Urothelium cell line (cell line): ENCODE data around the gene FBLN2.

Experiments used
- DNase-seq: peaks from one replicate; pipeline ENCODE4 v3.0.0; 2011; ENCODE audit warnings: low spot score, mixed read lengths
- FAIRE-seq: peaks from 2 replicates; lab custom pipeline; 2011; peaks lifted over from hg19 to GRCh38; lab: Jason Lieb, UNC

Gene FBLN2

DNA sequence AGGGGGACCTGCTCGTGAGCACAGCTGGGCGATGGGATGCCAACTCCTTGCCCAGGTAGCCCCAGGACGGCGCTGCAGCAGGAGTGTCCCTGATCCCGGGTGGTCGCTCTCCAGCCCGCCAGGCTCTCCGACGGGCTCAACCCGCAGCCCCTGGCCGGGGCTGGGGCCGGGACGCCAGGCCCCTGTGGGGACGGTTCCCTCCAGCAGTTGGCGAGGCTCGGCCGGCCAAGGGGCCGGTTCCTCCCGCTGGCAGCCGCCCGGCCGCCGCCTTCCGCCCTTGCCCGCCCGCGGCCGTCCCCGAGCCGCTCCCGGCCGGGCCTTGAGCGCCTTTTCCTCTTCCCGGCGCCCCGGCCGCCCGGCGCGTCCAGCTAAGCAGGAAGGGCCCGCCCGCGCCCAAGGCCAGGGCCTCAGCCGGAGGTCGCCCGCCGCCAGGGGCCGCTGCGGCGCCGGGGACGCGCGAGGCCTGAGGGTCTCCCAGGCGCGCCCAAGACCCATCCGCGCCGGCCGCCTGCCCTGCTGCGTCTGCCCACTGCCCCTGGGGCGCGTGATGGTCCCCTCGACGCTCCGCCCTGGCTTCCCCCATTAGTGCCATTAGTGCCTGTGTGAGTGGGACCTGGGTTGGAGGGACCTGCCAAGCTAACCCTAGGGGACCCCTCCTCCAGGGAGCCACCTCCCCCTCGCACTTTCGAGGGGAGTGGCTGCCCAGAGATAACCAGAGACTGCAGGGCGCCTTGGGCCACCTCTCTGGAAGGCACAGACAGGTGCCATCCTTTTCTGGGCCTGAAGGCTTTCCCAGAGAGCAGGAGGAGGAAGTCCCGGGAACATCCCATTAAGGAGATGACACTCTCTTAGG lies 106.4 kb downstream of the FBLN2 start:
- DNase-seq (peak; percentile 72), FAIRE-seq (no peak)

DNA sequence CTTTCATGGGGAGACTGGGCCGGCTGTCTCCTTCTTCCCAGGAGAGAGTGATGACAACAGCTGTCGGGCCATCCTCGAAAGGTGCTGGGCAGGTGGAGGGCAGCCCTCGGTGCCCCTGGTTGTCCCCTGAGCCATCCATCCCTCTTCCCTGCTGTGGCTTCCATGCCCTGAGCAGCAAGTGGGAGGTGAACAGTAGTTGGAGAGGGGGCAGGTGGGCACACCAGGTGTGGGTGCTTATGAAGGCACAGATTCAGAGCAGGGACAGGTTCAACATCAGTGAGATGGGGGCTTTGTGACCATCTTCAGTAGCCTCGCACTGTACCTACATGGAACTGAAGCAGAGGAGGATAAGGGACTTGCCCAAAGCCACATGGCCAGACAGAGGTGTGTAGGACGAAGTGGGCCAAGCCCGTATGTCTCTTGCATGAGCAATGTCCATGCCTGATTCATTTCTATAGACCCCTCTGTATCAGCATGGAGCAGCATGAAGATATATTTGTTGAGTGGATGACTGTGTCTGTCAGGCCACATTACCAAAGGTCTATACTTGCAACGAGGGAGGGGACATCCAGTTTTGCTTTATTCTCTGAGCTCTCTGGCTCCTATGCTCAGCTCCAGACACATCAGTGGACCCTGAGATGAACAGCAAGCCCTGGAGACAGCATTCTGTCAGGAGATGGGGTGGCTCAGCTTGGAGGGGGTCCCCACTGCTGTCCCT lies 107.8 kb downstream of the FBLN2 start:
- DNase-seq: no peak
- FAIRE-seq: no peak

DNA sequence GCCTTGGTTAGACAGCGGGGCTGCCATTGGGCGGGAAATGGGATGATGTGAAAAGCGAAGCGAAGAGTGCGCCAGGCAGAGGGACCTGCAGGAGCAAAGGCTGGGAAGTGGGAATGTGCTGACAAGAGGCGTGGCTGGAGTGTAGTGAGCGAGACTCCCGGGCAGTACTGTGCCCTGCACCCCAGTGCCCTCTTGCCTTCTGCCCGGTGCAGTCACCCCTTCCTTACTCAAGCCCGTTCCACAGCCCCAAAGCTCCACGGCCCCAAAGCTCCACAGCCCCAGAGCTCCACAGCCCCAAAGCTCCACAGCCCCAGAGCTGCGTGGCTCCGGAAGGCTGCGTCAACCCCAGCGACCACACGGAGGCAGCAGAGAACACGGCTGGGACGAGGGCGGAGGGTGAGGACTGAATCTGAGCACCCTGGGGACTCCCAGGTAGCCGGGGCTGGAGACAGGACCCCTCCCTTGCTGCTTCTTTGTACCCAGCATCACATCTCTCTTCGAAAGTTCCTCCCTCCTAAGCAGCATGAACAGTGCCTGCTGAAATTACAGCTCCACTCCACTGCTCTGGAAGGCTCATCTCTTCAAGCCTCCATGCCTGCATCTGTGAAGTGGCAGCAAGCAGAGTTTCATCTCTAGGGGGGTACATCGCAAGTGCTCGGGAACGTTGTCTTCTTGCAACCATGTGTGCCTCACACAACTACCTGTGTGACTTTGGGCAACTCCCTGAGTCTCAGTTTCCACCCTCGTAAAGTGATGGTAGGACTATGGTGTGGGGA lies 108.9 kb downstream of the FBLN2 start:
- no peak for FAIRE-seq

DNA sequence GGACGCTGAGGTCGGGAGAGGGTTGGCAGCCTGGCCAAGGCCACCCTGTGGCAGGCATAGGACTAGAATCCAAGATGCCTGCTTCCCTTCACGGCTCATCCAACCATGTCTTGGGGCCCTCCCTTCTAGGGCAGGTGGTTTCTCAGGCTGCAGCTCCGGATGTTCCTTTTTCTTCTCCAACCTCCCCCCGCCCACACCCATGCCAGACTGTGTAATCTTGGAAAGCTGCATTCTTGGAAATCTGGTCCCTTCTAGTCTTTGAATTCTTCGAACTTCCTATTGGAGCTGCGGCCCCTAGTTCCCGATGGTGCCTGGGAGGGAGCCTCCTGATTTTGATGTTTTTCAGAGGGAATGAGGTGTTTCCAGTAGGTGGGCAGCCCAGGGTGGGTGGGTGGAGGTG lies 109.8 kb downstream of the FBLN2 start:
- FAIRE-seq: no peak
- DNase-seq: no peak

More for the DNA sequence above, 108.9 kb downstream of the FBLN2 start:
- peak; percentile 86 for DNase-seq

DNA sequence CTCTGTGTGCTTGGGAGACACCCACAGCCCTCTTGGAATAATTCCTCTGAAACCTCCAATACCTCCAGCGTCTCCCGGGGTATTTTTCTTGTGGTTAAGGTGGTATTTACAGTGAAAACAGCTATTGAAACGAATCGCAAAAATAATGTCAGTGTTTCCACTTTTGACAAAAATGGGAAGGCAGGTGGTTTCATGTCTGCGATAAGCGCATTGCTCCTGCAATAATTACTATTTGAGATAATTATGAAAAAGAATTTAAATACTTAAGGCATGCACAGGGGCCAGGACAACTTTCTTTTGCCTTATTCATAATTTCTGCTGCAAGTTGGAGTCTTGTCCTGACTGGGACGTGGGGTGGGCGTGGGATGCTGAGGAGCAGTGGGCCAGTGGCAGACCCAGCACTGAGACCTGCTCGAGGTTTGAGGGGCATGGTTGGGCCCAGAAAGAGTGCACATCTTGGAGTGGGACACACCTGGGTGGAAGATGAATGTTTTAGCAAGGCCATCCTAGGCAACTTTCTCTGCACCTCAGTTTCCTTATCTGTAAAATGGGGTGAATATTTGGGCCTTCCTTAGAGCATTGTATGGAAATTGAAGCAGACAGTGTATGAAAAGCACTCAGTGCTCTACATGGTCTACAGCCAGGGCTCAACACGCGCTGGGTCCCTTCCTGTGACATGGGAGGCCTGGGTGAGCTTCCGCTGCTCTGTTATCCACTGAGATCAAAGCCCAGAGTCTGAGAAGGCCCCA lies 110.5 kb downstream of the FBLN2 start:
- no peak for DNase-seq
- FAIRE-seq: no peak

DNA sequence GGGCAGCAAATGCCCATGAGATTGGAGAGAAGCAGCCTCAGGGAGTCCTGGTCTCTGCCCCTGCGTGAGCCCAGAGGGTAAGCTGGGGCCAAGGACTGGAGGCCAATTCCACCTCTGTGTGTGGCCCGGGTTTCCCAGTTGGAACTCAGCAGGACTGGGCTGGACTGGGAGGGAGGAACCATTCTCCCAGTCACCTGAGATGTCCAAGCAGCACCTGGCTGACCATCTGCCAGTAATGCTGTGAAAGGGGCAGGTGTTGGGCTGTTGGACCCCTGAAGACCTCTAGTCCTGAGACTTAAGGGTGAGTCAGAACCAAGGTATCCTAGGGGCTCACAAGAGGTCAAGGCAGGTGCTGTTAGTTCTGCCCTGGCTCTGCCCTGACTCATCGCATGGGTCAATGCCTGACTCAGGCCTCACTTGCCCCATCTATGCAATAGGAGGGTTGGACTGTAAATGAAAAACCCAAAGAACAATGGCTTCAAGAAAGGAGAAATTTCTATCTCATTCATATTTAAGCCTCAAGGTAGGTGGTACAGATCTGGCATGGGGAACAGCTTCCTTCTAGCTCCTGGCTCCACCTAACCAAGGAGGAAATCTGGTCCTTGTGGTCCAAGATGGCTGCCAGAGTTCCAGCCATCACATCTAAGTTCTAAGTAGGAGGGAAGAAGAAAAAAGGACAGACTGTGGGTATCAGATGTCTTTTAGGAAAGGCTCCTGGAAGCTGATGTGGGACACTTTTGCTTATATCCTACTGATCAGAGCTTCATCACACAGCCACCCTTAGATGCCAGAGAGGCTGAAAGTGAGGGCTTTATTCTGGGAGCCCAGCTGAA lies 111.3 kb downstream of the FBLN2 start:
- DNase-seq (no peak), FAIRE-seq (no peak)

DNA sequence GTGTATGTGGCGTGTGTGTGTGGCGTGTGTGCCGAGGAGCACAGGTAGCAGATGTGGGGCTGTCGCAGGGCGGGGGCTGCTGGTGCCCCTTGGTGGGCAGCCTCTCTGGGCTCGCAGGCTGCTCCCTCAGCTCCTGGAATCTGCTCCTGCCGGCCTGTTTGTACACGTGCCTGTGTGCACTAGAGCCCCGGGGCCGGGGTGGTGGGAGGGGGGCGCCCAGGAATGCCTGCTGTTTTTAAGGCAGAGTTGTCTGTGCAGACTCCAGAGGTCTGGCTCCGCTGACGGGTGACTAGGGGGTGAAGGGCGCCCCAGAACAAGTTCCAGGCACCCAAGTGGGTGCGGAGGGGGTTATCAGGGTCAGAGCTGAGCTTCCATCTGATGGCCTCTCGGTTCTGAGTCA lies 112.2 kb downstream of the FBLN2 start:
- FAIRE-seq (no peak), DNase-seq (no peak)

DNA sequence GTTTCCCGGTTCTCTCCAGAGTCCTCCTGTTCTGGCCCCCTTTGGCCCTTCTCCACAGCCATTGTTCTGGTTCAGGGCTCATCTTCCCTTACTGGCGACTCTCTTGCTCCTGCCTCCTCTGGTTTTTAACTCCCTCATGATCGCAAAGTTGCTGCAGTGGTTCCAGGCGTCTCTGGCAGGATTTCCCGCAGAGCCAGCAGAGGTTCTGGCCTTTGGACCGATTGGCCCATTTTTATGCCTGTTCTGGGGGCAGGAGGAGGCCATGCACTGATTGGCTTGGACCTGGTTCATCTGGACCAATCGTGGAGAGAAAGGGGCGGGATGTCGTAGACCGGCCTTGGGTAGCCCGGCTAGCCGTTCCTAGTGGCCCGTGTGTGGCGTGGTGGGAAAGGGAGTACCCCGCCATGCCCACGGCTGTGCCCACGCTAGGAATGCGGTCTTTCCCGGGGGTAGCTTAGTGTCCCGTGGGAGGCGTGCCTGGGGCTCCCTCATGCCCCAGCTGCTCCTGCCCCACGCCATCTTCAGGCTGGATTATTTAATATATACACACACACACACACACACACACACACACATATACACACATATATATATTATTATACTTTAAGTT lies 113.4 kb downstream of the FBLN2 start:
- FAIRE-seq: no peak
- no peak for DNase-seq

DNA sequence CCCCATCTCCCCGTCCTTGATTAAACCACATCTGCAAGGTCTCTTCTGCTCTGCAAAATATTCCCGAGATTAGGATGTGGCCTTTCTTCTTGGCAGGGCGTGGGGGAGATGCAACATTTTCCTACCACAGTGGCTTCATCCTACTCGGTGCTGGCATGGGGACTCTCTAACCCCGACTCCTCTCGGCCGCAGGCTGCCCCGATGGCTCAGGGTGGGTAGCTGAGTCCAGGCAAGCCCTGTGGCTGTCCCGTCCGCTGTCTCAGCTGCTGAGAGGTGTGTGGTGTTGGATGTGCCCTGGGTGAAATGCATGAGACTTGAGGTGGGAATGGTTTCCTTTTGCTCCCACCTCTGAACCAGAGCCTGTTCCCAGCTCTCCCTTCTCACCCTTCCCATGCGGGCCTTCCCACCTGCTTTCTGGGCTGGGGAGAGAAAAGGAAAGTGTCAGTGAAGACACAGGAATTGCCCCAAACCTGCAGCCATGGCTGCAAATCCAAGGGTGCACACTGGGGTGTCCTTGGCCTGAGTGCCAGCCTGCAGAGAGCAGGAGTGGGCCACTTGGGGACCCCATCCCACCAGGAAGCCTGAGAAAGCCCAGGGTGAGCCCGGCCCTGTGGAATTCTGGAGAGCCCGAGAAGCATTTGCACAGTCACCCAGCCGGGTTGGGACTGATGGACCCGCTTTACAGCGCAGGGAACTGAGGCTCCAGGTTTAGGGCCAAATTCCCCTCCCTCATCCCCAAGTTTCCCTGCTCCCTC lies 115.0 kb downstream of the FBLN2 start:
- FAIRE-seq: no peak
- no peak for DNase-seq

DNA sequence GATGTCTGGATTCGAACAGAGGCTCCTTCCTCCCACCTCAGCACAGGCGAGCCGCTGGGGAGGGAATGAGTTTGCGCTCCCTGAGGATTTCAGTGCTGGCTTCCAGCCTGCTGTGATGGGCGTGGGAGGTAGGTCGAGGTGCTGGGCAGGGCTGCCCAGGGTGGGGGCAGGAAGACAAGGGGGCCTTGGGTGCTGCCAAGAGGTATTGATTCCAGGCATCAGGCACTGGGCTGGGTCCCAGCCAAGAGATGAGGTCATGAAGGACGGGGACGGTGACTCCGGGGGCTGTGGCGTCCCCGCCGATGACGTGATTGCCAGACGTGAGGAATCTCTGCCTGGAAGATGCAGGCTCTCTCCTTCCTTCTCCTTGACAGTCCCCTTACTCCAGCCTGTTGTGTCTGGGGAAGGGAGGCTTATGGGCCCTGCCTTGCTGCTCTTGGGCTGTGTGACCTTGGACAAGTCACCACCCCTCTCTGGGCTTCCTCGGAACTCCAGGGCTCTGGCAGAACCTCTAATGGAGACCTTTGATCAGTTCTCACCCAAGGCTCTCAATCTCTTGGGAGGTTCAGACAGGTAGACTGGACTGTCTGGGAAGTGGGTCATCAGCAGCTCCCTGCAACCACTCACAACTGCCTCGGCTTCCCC lies 116.8 kb downstream of the FBLN2 start:
- FAIRE-seq (no peak), DNase-seq (peak; percentile 84)

DNA sequence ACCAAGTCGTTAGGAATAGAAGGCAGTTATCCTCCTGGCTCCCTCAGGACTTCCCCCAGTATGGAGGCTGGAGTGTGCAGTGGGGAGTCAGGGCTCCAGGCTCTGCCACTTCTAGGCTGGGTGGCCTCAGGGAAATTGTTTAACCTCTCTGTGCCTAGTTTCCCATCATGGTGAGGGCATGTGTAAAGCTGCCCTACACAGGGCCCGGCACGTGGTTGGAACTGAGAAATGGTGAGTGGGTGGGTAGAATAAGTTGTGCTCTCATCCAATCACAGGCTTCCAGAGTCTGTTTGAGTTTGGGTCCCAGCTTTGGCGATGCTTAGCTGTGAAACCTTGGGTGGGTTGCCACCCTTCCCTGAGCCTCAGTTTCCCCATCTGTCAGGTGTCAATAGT lies 117.3 kb downstream of the FBLN2 start:
- DNase-seq: no peak
- no peak for FAIRE-seq

DNA sequence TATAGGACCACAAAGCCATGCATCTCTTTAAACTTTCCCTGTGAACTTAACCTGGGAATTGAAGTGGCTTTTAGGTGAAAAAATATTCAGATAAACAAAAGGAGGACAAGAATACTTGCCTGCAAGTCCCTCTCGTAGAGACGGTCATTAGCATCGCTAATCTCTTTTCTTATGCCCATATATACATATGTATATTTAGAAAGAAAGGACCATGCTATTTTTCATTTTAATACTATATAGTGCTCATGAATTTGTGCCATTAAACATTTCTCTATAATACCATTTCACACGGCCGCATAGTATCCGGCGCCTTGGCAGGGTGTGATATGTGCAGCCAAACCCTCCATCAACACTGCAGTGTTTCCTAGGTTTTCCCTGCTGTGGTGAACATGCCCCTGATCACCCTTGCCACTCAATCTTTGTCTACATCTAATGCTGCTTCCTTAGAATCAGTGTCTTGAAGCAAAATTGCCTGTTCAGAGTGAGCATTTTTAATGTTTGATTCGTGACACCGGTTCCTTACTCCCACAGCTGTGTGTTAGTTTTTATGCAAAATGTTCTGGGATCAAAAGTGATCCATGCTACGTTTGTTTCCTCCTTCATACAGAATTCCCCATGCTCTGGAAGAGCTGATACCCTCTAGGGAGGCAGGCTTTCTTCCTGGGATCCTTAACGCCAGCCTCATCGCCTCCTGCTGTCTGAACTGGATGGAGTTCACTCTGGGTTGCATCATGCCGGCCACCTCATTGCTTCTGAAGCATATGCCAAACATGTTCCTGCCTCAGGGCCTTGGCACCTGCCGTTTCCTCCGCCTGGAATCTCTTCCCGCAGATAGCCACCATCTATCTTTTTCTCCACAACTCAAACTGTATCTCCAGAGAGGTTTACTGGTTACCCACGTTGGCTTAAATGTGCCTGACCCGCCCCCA lies 118.1 kb downstream of the FBLN2 start:
- DNase-seq (no peak), FAIRE-seq (no peak)

DNA sequence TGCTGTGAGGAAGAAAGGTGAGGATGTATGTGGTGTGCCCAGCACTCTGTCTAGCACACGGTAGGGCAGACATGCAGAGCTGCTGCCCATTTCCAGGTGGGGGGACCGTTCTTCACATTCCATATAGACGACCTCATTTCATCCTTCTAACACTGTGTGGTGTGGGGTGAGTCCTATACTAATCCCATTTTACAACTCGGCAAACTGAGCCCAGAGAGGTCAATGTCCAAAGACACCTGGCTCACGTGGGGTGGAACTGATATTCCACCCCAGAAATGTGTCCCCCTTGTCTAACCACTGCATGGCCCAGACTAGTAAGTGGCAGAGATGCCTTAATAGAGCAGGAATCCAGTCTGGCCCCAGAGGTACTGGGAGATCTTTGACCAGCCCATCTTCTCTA lies 119.2 kb downstream of the FBLN2 start:
- no peak for DNase-seq

DNA sequence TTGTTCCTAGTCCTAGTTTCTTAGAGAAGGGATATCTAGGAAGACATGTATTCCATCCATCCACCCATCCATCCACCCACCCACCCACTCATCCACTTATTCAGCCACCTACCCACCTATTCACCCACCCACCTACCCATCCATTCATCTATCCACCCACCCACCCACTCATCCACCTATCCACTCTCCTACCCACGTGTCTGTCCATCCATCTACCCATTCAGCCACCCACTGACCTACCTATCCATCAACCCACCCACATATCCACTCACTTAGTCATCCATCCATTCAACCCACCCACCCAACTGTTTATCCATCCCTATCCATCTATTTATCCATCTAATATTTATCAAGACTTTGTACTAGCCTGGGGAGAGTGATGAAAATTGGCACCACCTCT lies 120.5 kb downstream of the FBLN2 start:
- FAIRE-seq (no peak), DNase-seq (no peak)

More for the DNA sequence above, 119.2 kb downstream of the FBLN2 start:
- no peak for FAIRE-seq

DNA sequence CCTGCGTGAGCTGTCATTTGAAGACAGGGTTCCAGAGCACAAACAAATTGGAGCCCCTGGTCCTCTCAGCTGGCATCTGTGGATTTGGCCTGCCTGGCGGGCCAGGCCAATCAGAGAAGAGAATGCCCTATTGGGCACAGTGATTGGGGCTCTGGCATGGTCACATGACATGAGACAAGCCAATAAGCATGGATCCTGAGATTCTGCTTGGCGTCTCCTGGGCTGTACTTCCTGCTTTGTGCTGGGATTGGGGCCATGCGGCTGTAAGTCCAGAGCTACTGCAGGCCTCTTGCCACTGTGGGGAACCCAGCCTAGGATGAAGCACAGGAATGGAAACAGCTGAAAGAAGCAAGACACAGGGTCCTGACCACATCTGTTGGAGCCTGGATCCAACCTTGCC lies 121.4 kb downstream of the FBLN2 start:
- FAIRE-seq: no peak

DNA sequence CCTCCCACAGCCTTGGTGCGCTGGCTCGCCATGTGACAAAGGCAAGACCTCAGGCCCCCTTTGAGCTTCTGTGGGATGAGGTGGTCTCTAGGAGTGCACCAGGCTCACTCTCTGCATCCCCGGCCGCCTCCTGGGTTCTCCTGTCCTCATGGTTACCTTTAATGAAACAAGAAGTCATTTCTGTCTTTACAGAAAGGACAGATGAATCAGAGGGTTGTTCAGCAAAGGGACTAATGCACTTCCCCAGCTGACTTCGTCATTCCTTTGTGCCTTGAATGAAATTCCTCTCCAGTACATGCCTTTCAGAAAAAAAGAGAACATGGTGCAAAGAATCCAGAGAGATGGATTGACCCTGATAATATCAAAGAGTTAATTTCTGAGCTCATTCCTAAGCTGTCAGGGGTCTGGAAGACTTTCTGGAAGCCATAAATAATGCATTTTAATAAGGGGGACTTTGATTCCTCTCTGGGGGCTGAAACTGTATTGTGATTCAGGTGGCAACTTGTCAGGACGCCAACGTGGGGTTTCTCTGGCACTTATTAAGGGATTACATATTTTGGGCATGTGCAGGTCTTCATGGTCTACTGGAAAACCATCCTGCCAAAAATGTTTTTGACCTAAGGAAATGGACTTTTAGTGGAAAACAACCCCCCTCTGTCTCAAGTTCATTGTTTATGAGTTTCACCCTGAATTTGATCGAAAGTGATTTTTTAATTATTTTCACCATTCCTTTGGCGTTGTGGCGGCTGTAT lies 122.7 kb downstream of the FBLN2 start:
- no peak for DNase-seq
- FAIRE-seq: no peak

More for the DNA sequence above, 121.4 kb downstream of the FBLN2 start:
- DNase-seq: no peak
